Caco-2 (cell line): ENCODE data around the gene TM4SF1. TPM values are rescaled to one million over a fixed set of nuclear protein-coding genes. Genes with fewer than 3 reads are reported as not detected.

Experiments used
- BruUV-seq: library from RNA; stranded (reverse); fragments of 400-500 nt; replicated peaks from 2 replicates; lab custom pipeline; 2021; lab: Mats Ljungman, UMichigan
- CTCF ChIA-PET: fragments of 300-600 bp; sonication (Branson Sonifier 250); formaldehyde crosslinking; loops from one replicate; lab custom pipeline; 2022; ENCODE audit warnings: antibody characterized with exemption; lab: Charles Lee
- POLR2A ChIA-PET: fragments of 300-600 bp; sonication (Branson Sonifier 250); formaldehyde crosslinking; loops from one replicate; lab custom pipeline; 2022; ENCODE audit warnings: antibody characterized with exemption; lab: Charles Lee
- DNase-seq, 2 experiments: peaks; one replicate each; pipeline versions ENCODE4 v3.0.0 to v3.0.0-alpha.2; 2020 to 2022
- H3K27me3 ChIP-seq: replicated peaks from 2 replicates; pipeline ENCODE4 v1.6.0; 2011; ENCODE audit warnings: low read length; ENCODE audit not compliant: control insufficient read depth, insufficient read depth
- H3K36me3 ChIP-seq: 2 replicates; pipeline ENCODE4 v1.5.1; 2011; ENCODE audit warnings: low read length; ENCODE audit not compliant: control insufficient read depth, insufficient read depth
- H3K4me1 ChIP-seq: fragments of 250-450 bp; sonication (Bioruptor Pico); 2 replicates; pipeline ENCODE4 v1.5.1; 2020; ENCODE audit warnings: mild to moderate bottlenecking
- H3K4me3 ChIP-seq: 2 replicates; pipeline ENCODE4 v1.5.1; 2011; ENCODE audit warnings: low read depth, mild to moderate bottlenecking, control low read depth, low read length
- H3K9me3 ChIP-seq: fragments of 250-450 bp; sonication (Bioruptor Pico); 2 replicates; pipeline ENCODE4 v1.5.1; 2020; ENCODE audit warnings: mild to moderate bottlenecking, moderate library complexity
- H3K27ac Mint-ChIP-seq: one replicate; pipeline ENCODE4 v1.8.0; 2022; ENCODE audit warnings: mixed read lengths; ENCODE audit not compliant: unreplicated experiment
- H3K27me3 Mint-ChIP-seq: one replicate; pipeline ENCODE4 v1.8.0; 2022; ENCODE audit warnings: mixed read lengths; ENCODE audit not compliant: insufficient read depth, unreplicated experiment
- H3K36me3 Mint-ChIP-seq: one replicate; pipeline ENCODE4 v1.8.0; 2022; ENCODE audit warnings: mild to moderate bottlenecking, mixed read lengths; ENCODE audit not compliant: insufficient read depth, unreplicated experiment
- H3K4me1 Mint-ChIP-seq: one replicate; pipeline ENCODE4 v1.8.0; 2022; ENCODE audit warnings: low read depth, mixed read lengths; ENCODE audit not compliant: unreplicated experiment
- H3K4me3 Mint-ChIP-seq: one replicate; pipeline ENCODE4 v1.8.0; 2022; ENCODE audit warnings: mild to moderate bottlenecking, moderate library complexity, mixed read lengths; ENCODE audit not compliant: unreplicated experiment
- H3K9me3 Mint-ChIP-seq: one replicate; pipeline ENCODE4 v1.8.0; 2022; ENCODE audit warnings: mixed read lengths; ENCODE audit not compliant: unreplicated experiment
- intact Hi-C: fragments of 100-400 bp; cut with micrococcal nuclease; formaldehyde crosslinking; loops from one replicate; pipeline ENCODE4 v1.10.0; 2022; ENCODE audit not compliant: unreplicated experiment
- total RNA-seq: library from RNA; stranded (reverse); gene quantifications from 2 replicates; pipeline ENCODE4 v1.2.3, GENCODE V29; 2022
- TF ChIP-seq, protein P1 (sequence below), 2 experiments: fragments of 200-600 bp in 1 of 2; IDR thresholded peaks; 1 replicate in 1 of 2; 2 replicates in 1 of 2; pipeline versions ENCODE4 v1.5.1 to v1.8.0; 2011 to 2022; ENCODE audit warnings: antibody characterized with exemption in 1 of 2, control low read depth in 1 of 2, inconsistent platforms in 1 of 2, low read depth in 1 of 2, low read length in 1 of 2, mild to moderate bottlenecking in 1 of 2, moderate library complexity in 1 of 2; ENCODE audit not compliant: insufficient read depth in 1 of 2, severe bottlenecking in 1 of 2, unreplicated experiment in 1 of 2

Gene TM4SF1
- total RNA-seq, 1 experiment from 2014 or later: 49.2 TPM

DNA sequence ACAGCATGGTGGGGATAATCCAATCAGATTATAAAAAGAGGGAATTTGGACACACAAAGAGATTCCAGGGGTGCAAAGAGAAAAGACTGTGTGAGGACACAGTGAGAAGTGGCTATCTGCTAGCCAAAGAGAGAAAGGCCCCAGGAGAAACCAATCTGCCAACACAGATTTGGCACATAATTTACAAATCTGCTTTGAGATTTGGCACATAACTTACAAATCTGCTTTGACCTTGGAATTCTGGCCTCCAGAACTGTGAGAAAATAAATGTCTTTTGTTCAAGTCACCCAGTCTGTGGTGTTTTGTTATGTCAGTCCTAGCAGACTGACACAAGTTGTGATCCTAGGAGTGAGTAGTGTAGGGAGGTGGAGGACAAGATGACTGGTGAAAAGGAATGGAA lies 40.5 kb downstream of the TM4SF1 start:
- Mint-ChIP-seq H3K4me3 (no peak overlapping the region), H3K27ac (no peak overlapping the region), H3K4me1 (peaks cover 19% of the 10 kb centered on the region), H3K27me3 (no peaks in the 10 kb centered on the region), H3K36me3 (peaks cover 10% of the 10 kb centered on the region), H3K9me3 (no peaks in the 10 kb centered on the region)
- no peaks in the 10 kb centered on the region for H3K27me3 ChIP-seq
- no peak for DNase-seq
- intact Hi-C loops: no loop called here
- H3K9me3 ChIP-seq: no peaks in the 10 kb centered on the region
- TF ChIP-seq, protein P1, sequence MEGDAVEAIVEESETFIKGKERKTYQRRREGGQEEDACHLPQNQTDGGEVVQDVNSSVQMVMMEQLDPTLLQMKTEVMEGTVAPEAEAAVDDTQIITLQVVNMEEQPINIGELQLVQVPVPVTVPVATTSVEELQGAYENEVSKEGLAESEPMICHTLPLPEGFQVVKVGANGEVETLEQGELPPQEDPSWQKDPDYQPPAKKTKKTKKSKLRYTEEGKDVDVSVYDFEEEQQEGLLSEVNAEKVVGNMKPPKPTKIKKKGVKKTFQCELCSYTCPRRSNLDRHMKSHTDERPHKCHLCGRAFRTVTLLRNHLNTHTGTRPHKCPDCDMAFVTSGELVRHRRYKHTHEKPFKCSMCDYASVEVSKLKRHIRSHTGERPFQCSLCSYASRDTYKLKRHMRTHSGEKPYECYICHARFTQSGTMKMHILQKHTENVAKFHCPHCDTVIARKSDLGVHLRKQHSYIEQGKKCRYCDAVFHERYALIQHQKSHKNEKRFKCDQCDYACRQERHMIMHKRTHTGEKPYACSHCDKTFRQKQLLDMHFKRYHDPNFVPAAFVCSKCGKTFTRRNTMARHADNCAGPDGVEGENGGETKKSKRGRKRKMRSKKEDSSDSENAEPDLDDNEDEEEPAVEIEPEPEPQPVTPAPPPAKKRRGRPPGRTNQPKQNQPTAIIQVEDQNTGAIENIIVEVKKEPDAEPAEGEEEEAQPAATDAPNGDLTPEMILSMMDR (IDR thresholded peaks at IDR 0.05; ENCODE audit: insufficient read depth in 1 of 2, low read depth in 1 of 2, low read length in 1 of 2, severe bottlenecking in 1 of 2, unreplicated experiment in 1 of 2): no peak
- ChIA-PET POLR2A (no interaction called here), CTCF (no interaction called here)
- no peak overlapping the region for H3K4me3 ChIP-seq
- peaks cover 30% of the 10 kb centered on the region for H3K4me1 ChIP-seq
- BruUV-seq: no TSS peak
- H3K36me3 ChIP-seq: no peaks in the 10 kb centered on the region

- Mint-ChIP-seq H3K4me3 (no peak within 1 kb of the TSS), H3K9me3 (no peaks in the 10 kb centered on the region), H3K27me3 (no peaks in the 10 kb centered on the region), H3K36me3 (no peaks in the 10 kb centered on the region), H3K27ac (no peak within 1 kb of the TSS), H3K4me1 (no peaks in the 10 kb centered on the region)
- no TSS peak for BruUV-seq
- TF ChIP-seq, protein P1 (IDR thresholded peaks at IDR 0.05; ENCODE audit: insufficient read depth in 1 of 2, low read depth in 1 of 2, low read length in 1 of 2, severe bottlenecking in 1 of 2, unreplicated experiment in 1 of 2): no peak
- POLR2A ChIA-PET: interaction anchor here (0.6 kb wide), 1 partner anchor 217 kb away, joined by 10 read pairs; no protein-coding TSS in a partner anchor
- no peaks in the 10 kb centered on the region for H3K4me1 ChIP-seq
- intact Hi-C loops: no loop called here
- H3K36me3 ChIP-seq: no peaks in the 10 kb centered on the region
- CTCF ChIA-PET: interaction anchor here (0.6 to 1.6 kb wide), 4 partner anchors 32 to 378 kb away, joined by 3 to 7 read pairs (median 4); no protein-coding TSS in a partner anchor
- no peaks in the 10 kb centered on the region for H3K27me3 ChIP-seq
- no peak for DNase-seq
- H3K4me3 ChIP-seq: no peak within 1 kb of the TSS
- no peaks in the 10 kb centered on the region for H3K9me3 ChIP-seq
Measured at GRCh38 chr3:149333176-149333859, 44.1 kb downstream of the TM4SF1 start, which contains the start of gene TM4SF18. TSS of gene TM4SF18 (minus strand) at chr3:149333636. CDS start at chr3:149333382, 254 bp downstream.

DNA sequence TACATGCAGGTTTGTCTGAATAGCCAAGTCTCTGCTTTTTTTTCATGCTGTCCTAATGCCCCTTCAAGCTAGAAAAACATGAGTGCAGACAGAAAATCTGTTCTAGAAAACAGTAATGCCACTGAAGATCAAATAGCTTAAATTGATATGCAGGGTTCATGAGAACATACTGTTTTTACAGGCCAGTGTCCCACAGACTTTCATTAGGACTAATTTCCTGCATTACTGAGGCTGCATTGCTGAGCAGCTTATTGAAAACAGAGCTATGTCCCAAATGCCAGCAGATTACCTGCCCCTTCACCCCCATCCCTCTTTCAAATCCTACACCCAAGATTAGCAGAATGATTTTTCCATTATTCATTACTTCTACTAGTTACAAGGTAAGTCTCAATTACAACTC lies 44.7 kb downstream of the TM4SF1 start:
- Mint-ChIP-seq H3K4me1 (no peaks in the 10 kb centered on the region), H3K27ac (no peak overlapping the region), H3K36me3 (no peaks in the 10 kb centered on the region), H3K27me3 (no peaks in the 10 kb centered on the region), H3K9me3 (no peaks in the 10 kb centered on the region), H3K4me3 (no peak overlapping the region)
- Histone ChIP-seq H3K4me1 (no peaks in the 10 kb centered on the region), H3K36me3 (no peaks in the 10 kb centered on the region), H3K4me3 (no peak overlapping the region), H3K9me3 (no peaks in the 10 kb centered on the region), H3K27me3 (no peaks in the 10 kb centered on the region)
- intact Hi-C loops: no loop called here
- BruUV-seq: no TSS peak
- POLR2A ChIA-PET: no interaction called here
- CTCF ChIA-PET: interaction anchor here (1.3 to 1.6 kb wide), 2 partner anchors 32 to 212 kb away, joined by 3 to 4 read pairs; no protein-coding TSS in a partner anchor
- TF ChIP-seq, protein P1 (IDR thresholded peaks at IDR 0.05; ENCODE audit: insufficient read depth in 1 of 2, low read depth in 1 of 2, low read length in 1 of 2, severe bottlenecking in 1 of 2, unreplicated experiment in 1 of 2): no peak
- DNase-seq: no peak
